ENCODE data around the gene NMT1.

NMT1 gene

DNA sequence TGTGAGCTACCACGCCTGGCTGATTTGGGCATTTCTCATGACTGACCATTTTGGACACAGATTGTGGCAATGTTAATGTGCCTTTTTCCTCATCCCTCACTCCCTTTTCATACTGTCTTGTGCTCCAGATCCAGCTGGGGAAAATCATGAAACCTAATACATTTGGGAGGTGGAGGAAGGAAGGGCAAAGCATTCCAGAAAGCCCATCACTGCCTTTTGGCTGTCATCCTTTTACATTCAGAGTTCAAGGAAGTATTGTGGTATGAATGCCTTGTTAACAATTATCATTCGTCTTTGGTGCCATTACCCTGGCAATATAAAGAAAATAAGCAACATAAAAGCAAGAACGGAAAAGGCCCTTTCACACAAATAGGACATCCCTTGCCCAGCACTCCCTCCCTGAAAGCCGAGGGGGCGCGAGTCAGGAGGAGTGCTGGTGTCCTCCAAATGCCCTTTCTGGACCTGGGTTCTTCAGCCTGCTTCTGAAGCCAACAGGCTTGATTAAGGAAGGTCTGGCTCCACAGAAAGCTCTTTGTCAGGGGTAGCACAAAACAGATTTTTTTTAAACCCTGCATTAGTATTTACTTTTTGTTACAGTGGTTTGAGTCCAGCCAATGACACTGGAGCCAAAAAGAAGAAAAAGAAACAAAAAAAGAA, 20.1 kb downstream of the NMT1 start:
- no peak for DNase-seq (ENCODE audit: low spot score)

DNA sequence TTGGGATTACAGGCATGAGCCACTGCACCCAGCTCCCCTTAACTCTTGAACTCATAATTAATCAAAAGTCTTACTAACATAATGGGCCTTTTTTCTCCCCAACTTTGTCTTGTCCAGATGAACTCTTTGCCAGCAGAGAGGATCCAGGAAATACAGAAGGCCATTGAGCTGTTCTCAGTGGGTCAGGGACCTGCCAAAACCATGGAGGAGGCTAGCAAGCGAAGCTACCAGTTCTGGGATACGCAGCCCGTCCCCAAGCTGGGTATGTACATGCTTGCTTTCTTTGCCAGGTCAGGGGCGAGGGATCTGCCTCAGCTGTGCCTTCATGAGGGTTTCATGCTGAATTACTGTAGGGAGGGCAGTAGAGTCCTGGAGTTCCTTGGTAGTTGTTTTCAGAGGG, 25.3 kb downstream of the NMT1 start:
- DNase-seq (ENCODE audit: low spot score) = no peak

DNA sequence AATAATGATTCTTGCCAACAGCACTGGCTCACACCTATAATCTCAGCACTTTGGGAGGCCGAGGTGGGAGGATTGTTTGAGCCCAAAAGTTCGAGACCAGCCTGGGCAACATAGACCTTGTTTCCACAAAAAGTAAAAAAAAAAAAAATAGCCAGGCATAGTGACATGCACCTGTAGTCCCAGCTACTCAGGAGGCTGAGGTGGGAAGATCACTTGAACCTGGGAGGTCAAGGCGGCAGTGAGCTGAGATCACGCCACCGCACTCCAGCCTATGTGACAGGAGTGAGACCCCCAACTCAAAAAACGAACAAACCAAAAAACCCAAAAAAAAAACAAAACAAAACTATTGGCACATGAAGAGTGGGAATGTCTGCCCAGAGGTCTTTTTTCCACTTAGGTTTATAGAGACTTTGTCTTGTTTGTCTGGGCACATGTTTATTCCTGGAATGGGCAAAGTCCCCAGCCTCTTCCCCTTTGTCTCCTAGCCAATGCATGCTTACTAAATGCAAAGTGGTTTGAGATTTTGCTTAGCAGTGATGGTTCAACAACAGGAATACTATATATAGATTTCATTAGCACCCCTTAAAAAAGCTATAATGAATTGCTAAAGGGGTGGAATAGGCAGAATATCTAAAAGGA, 25.9 kb downstream of the NMT1 start:
- no peak for DNase-seq (ENCODE audit: low spot score)

DNA sequence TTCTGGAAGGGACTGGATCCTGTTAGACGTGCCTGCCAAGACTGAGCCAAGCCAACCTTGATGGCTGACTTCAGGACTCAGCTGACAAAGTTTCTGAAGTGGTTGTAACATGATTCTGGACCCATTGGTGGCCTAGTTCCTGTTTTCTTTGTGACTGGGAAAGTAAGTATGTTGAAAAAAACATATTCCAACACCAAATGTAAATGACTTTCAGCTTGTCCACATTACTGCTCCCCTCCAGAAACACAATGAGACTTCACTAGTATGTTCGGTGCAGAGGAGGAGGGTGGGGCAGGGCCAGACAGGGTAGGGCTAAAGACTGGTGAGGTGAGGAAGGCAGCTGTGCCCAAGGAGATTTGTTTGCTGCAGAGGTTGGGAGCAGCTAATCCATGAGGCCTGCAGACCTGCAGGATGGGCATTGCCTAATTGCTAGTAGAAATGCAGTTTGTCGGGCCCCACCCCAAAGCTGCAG, 26.4 kb downstream of the NMT1 start:
- no peak for DNase-seq (ENCODE audit: low spot score)

DNA sequence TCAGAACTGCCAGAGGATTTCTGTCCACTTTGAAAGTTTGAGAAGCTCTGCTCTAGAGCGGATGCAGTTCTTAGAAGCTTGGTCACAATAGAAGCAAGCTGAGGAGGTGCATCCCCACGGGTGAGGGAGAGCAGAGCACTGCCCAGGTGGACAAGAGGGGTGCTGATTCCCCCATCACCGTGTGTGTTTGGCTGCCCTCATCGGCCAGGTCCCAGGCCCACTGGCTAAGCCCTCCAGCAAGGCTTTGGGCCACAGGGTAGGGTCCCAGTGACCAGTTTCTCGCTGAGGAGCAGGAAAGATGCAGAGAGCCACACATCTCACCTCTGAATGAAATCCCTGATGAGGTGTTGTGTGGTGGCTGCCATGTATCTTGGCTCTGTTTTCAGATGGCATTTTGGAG, 26.9 kb downstream of the NMT1 start:
- no peak for DNase-seq (ENCODE audit: low spot score)

DNA sequence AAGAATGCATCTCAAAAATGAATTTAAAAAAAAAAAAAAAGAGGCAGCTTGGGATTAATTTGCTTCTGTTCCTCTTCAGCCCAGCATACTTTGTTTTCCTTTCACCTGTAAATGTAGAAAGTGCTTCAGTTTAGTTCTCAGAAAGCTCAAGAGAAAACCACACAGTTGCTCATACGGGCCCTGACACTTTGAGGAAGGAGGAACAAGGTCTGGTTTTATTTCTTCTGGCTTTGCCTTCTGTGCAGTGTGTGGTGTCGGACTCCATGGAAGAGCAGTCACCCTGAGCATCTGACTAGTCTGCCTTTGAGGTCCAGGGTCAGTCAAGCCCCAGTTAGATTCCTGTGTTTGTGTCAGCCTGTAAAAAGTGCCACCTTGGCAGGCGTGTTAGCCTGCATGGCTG, 27.6 kb downstream of the NMT1 start:
- no peak for DNase-seq (ENCODE audit: low spot score)

DNA sequence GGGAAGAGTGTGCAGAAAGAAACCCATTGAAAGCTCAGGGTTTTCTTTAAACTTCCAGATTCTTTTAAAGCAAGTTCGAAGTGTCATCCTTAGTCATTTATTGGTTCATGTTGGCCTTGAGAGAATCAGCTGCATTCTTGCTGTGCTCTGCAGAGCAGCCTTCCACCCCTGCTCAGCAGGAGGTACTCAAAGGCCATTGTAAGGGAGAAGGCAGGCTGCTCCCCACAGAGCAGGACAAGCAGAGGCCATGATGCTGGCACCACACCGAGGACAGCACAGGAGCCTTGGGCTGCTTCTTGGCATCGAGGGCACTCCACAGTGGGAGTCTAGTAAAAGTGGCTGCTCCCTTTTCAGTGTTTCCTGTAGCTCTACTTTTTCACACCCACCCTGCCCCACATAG, 29.6 kb downstream of the NMT1 start:
- no peak for DNase-seq (ENCODE audit: low spot score)

DNA sequence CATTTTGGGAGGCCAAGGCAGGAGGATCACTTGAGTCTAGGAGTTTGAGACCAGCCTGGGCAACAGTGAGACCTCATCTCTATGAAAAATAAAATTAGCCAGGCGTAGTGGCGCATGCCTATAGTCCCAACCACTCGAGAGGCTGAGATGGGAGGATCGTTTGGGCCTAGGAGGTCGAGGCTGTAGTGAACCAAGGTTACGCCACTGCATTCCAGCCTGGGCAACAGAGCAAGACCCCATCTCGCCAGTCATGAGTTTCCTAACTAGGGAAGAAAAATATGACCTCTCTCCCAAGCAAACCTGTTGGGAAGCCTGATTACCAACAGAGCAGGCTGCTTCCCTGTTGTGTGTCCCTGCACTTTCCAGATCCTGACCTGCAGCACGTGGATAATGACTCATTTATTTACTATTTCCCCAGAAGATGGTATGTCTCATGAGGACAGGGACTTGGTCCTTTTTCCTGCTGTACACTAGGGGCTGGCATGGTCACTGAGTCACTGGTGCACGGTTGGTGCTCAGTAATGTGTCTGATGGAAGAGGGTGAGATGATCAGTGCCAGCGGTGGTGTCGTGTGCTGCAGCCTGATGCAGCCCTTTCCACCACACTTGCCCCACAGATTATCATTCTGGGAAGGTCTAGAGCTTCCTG, 30.8 kb downstream of the NMT1 start:
- no peak for DNase-seq (ENCODE audit: low spot score)

DNA sequence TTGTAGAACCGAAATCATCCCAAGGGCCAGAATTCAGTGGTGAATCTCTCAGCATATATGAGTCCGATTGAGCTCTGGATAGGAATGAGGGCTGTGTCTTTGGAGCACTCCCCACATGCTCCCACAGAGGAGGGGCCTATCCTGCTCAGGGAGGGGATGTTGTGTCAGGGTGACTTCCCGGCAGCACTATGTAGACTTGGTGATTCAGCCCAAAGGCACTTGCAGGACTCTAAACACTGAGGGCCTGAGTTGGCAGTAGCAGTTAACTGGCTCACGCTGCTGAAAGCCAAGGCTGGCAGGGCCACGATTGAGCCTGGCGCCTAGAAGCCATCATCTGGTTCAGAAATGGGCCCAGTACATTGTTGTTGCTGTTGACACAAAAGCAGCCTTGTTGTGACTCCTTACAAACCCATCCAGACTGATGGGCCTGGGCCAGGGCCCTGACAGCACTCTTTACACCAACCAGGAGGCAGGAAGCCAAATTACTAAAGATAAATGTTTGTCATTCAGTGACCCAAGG, 31.9 kb downstream of the NMT1 start:
- no peak for DNase-seq (ENCODE audit: low spot score)

DNA sequence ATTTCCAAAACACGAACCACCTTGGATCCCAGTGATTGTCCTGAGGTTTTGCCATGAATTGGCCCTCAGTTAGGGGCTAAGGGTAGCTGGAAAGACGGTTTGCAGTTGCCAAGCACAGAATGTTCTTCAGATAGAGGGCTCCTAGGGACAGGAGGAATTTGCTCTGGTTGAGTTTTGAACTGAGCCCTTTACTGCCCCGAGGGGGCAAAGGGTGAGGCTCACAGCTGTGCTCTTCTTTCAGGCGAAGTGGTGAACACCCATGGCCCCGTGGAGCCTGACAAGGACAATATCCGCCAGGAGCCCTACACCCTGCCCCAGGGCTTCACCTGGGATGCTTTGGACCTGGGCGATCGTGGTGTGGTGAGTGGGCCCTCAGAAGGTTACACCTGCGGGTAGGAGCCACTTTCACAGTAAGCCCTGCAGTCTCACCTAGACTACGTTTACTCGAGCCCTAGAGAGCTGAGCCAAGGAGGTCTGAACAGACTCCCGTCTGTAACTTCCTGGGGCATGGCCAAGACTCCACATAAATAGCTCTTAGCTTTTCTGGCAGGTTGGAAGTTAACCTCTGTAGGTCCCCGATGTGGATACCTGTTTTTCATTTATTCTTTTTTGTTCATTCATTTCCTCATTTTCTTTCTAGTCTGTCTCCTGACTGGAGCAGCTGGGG, 32.5 kb downstream of the NMT1 start:
- DNase-seq (ENCODE audit: low spot score) = no peak

DNA sequence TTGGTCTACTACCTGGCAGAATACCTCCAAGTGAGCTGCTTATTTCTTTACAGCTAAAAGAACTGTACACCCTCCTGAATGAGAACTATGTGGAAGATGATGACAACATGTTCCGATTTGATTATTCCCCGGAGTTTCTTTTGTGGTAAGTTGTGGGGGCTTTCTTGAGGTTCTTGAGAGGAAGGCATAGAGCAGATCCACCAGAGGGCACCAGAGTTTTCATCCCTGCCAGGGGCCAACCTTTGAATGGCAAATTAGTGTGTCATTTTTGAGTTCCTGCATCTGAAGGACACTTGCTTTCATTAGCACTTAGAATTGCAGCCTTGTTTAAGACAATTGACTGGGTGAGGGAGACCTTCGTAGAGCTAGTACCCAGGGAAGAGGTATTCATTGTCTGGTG, 35.0 kb downstream of the NMT1 start:
- no peak for DNase-seq (ENCODE audit: low spot score)

DNA sequence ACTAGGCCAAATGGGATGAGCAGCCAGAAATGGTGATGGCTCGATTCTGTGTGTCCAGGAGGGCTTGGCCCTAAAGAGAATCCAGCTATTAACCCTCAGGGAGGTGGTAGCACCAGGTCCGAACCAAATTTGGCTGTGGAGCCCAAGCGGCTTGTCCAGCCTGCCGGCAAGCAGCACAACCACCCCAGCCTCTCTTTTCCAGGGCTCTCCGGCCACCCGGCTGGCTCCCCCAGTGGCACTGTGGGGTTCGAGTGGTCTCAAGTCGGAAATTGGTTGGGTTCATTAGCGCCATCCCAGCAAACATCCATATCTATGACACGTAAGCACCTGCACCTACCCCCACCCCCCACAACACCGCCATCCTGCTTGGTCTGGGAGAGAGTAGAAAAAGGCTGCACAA, 35.8 kb downstream of the NMT1 start:
- no peak for DNase-seq (ENCODE audit: low spot score)

DNA sequence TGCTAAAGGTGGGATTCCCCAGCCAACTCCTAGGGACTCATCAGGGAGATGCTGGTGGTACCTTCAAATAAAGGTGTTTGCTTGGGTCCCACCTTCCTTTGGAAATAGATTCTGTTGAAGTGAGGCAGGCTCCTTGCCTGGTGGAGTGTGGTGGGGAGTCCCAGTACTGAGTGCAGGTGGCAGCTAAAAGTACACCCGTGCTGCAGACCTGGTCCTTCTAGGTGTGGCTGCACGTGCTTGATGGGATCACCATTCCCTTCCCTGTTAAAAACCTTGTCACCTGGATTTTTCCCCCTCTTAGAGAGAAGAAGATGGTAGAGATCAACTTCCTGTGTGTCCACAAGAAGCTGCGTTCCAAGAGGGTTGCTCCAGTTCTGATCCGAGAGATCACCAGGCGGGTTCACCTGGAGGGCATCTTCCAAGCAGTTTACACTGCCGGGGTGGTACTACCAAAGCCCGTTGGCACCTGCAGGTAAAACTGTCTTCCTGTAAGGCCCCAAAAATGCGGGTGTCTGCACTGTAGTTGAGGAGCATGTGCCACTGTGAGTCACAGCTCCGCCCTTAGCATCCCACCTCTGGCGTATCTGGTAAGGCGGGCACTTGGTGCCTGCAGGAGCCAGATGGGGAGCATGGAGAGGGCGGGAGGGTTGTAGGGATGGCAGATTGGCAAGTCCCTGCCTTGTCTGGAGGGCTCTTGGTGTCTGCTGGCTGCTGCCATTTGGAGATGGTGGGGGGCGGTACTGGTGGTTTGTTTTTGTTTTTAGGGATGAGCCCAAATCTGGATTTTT, 37.2 kb downstream of the NMT1 start:
- no peak for DNase-seq (ENCODE audit: low spot score)

DNA sequence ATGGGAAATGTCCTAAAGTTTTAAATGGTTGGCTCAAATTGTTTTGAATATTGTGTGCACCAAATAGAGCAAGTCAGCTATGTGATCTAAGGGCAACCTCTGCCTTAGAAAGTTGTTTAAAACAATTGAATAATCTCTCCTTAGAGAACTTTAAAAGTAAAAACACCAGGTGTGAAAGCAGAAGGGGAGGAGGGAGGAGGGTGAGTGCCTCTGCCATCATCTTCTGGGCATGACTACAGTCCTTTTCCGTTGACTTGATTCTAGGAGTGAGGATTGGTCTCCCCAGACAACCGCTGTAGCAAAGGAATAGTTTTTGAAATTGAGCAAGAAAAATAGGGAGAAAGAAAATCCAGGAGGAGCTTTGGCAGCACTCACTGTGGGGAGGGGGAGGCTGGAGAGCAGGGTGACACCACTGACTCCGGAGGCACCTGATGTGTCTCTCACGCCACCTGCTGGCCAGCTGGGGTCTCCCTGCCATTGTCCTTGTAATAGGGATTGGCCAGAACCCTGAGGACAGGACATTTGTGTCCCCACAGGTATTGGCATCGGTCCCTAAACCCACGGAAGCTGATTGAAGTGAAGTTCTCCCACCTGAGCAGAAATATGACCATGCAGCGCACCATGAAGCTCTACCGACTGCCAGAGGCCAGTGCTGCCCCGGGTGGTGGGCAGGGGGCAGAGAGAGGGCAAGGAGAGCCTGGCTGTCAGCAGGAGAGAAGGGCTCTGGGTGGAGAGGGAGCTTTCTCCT, 37.9 kb downstream of the NMT1 start:
- peak; percentile 84 for DNase-seq (ENCODE audit: low spot score)

DNA sequence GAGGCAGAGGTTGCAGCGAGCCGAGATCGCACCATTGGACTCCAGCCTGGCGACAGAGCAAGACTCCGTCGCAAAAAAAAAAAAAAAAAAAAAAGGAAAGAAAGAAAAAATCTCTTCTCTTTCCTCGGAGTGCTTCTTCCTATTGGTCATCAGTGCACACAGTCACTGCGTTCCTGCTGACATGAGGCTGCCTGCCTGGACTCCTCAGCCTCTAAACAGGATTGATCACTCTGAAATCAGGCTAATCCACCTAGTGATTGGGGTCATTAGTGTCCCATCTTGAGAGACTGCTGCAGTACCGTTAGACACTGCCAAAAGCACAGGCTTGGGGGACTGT, 40.4 kb downstream of the NMT1 start:
- no peak for DNase-seq (ENCODE audit: low spot score)

DNA sequence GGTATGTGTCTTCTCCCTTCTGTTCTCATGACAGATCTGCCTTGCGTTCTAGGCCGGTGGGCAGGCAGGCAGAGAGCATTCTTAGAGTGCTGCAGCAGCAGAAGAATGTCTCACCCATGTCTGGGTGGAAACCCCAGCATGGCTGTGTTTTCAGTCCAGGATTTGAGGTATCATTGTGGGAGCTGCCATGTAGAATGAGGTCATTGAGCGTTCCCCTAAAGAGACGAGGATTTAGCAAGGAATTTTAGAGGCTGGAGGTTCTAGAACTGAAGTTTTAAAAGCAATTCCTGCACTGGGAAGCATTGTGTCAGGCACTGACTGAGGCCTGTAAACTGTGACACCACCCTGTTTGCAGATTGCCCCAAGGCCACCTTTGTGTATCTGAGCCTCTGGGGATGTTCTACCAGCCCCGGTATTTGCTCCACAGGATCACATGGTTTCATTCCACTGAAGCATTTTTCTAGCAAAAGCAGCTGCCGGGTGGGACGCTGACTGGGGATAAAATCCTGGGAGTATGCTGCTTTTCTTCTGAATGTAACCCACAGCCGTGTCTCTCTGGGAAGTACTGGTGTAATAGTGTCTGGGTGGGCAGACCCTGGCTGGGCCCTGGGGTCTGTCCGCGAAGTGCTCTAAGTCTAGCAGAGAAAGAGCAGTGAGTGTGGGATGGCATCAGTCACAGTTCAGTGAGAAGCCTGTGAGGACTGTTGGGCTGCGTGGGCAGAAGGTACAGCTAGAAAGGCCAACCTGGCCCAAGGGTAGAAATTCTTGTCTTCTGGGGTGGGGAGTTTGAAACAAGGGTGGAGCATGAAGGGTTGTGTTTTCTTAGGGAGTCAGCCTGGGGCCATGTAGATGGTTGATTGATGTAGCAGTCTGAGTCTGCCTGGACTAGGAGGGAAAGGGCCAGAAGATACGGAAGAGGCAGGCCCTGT, 41.0 kb downstream of the NMT1 start:
- DNase-seq (ENCODE audit: low spot score) = no peak

DNA sequence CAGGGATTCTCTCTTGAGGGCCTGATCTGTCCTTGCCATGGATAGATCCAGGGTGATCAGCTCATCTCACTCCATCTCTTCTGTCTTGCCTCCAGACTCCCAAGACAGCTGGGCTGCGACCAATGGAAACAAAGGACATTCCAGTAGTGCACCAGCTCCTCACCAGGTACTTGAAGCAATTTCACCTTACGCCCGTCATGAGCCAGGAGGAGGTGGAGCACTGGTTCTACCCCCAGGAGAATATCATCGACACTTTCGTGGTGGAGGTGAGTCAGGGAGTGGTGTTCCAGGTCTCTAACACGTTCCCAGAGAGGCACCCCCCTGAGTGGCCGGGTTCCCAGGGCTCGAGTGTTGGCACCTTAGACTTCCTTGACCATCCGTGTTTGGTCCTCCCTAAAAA, 41.7 kb downstream of the NMT1 start:
- DNase-seq (ENCODE audit: low spot score) = no peak

DNA sequence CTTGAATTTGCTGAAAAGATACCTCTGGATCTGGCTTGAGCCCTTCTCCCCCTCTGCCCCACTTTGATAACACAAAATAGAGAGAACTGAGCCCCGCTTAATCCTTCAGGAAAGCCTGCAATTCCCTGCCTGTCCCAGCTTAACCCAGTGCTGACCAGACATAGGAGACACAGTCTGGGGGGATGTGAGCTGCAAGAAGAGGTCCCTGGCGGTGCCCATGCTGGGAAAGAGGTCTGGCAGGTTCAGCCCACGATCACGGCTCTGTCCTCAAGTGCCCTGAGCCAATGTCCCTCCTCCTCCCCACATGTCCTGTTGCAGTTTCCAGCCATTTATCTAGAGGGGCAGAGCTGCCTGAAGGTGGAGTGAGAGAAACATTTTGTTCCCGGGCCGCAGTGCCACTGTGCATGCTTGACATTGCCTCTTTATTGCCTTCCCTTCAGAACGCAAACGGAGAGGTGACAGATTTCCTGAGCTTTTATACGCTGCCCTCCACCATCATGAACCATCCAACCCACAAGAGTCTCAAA, 42.2 kb downstream of the NMT1 start:
- DNase-seq (ENCODE audit: low spot score) = no peak

DNA sequence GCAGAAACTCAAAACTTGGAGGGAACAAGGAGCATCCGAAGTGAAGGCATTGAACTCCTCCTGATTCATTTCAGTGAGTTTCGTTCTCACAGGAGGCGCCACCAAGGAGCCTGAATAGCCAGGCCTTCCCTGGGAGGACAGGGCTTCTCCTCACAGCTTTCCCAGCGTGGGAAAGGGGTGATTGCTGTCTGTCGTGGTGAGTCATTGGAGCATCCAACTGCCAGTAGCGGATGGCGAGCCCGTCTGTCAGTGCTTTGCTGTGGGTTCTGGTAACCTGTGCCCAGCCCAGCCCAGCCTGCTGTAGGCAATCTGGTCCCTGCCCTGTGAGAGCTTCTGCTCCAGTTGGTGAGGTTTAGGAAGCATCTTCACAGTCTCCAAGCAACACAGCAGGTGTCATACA, 42.9 kb downstream of the NMT1 start:
- DNase-seq (ENCODE audit: low spot score) = no peak

DNA sequence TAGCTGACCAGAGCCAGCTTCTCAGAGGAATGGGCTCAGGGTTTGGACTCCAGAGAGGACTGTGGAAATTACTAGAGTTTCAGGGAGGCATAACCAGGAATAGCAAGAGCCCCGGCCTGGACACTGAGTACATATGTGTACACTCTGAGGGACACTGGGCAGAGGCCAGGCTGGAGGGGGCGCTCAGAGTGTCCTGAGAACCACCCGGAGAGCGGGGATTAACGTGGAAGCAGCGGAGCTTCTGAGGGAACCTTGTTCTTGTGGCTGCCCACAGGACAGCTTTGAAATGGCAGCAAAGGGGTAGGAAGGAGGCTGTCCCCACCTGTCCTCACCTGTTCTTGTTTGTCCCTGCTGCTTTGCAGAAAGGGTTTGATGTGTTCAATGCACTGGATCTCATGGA, 43.4 kb downstream of the NMT1 start:
- DNase-seq (ENCODE audit: low spot score) = no peak
